ENCODE data around the gene TOPORS.

The TOPORS gene

GRCh38 chr9:32570262-32570661, 17.9 kb upstream of the TOPORS start:
- Histone ChIP-seq H3K4me3 (ENCODE audit: low read length) (no peak overlapping the region), H3K9me3 (ENCODE audit: control insufficient read depth, insufficient read depth, low read length) (no peaks in the 10 kb centered on the region), H3K27me3 (ENCODE audit: control insufficient read depth, low read length) (no peaks in the 10 kb centered on the region), H3K9me2 (replicated peaks; ENCODE audit: control insufficient read depth, low read length) (no peaks in the 10 kb centered on the region), H3K4me2 (ENCODE audit: low read length) (no peak overlapping the region), H3K79me2 (ENCODE audit: control insufficient read depth, low read length) (peaks cover 56% of the 10 kb centered on the region), H3K4me1 (ENCODE audit: control insufficient read depth, low read length) (peaks cover 17% of the 10 kb centered on the region), H3K36me3 (ENCODE audit: control insufficient read depth, low read length) (peaks cover 30% of the 10 kb centered on the region), H3K27ac (ENCODE audit: low read depth, low read length) (no peak overlapping the region), H4K20me1 (ENCODE audit: control insufficient read depth, insufficient read depth, low read depth, low read length) (no peaks in the 10 kb centered on the region), H3F3A (ENCODE audit: control insufficient read depth, insufficient read depth) (no peaks in the 10 kb centered on the region)
- TF ChIP-seq EZH2phosphoT487 (IDR thresholded peaks at IDR 0.05; ENCODE audit: borderline replicate concordance, low read length) (no peak), CTCF (IDR thresholded peaks at IDR 0.05; ENCODE audit: low read depth, low read length, poor library complexity, severe bottlenecking) (no peak)

- peaks cover 35% of the 10 kb centered on the region for H3K36me3 ChIP-seq (ENCODE audit: control insufficient read depth, low read length)
Observed at GRCh38 chr9:32566770-32567169, 14.4 kb upstream of the TOPORS start.

GRCh38 chr9:32565967-32566366, 13.6 kb upstream of the TOPORS start:
- H3K27ac ChIP-seq (ENCODE audit: low read depth, low read length), result no peak overlapping the region
- no peaks in the 10 kb centered on the region for H3K9me3 ChIP-seq (ENCODE audit: control insufficient read depth, insufficient read depth, low read length)
- H3K4me1 ChIP-seq (ENCODE audit: control insufficient read depth, low read length), result peaks cover 3% of the 10 kb centered on the region
- no peak overlapping the region for H3K4me3 ChIP-seq (ENCODE audit: low read length)
- H3K79me2 ChIP-seq (ENCODE audit: control insufficient read depth, low read length), result peaks cover 50% of the 10 kb centered on the region
- H4K20me1 ChIP-seq (ENCODE audit: control insufficient read depth, insufficient read depth, low read depth, low read length), result no peaks in the 10 kb centered on the region
- no peak for TF ChIP-seq CTCF (IDR thresholded peaks at IDR 0.05; ENCODE audit: low read depth, low read length, poor library complexity, severe bottlenecking)
- H3K36me3 ChIP-seq (ENCODE audit: control insufficient read depth, low read length), result peaks cover 35% of the 10 kb centered on the region
- no peaks in the 10 kb centered on the region for H3K9me2 ChIP-seq (replicated peaks; ENCODE audit: control insufficient read depth, low read length)
- H3F3A ChIP-seq (ENCODE audit: control insufficient read depth, insufficient read depth), result no peaks in the 10 kb centered on the region
- no peak overlapping the region for H3K4me2 ChIP-seq (ENCODE audit: low read length)
- H3K27me3 ChIP-seq (ENCODE audit: control insufficient read depth, low read length), result no peaks in the 10 kb centered on the region

More at GRCh38 chr9:32566770-32567169, 14.4 kb upstream of the TOPORS start:
- Histone ChIP-seq H3K9me3 (ENCODE audit: control insufficient read depth, insufficient read depth, low read length) (no peaks in the 10 kb centered on the region), H3K9me2 (replicated peaks; ENCODE audit: control insufficient read depth, low read length) (no peaks in the 10 kb centered on the region), H4K20me1 (ENCODE audit: control insufficient read depth, insufficient read depth, low read depth, low read length) (no peaks in the 10 kb centered on the region), H3K79me2 (ENCODE audit: control insufficient read depth, low read length) (peaks cover 54% of the 10 kb centered on the region), H3K4me1 (ENCODE audit: control insufficient read depth, low read length) (peaks cover 10% of the 10 kb centered on the region), H3K27me3 (ENCODE audit: control insufficient read depth, low read length) (no peaks in the 10 kb centered on the region), H3K4me2 (ENCODE audit: low read length) (no peak overlapping the region), H3F3A (ENCODE audit: control insufficient read depth, insufficient read depth) (no peaks in the 10 kb centered on the region), H3K27ac (ENCODE audit: low read depth, low read length) (no peak overlapping the region), H3K4me3 (ENCODE audit: low read length) (no peak overlapping the region)
- TF ChIP-seq CTCF (IDR thresholded peaks at IDR 0.05; ENCODE audit: low read depth, low read length, poor library complexity, severe bottlenecking) (no peak), EZH2phosphoT487 (IDR thresholded peaks at IDR 0.05; ENCODE audit: borderline replicate concordance, low read length) (no peak)
